GM19023 (cell line): ENCODE measurements around the gene SERPIND1.
A peak's percentile ranks its signal among the peaks of the same experiment; 100 is the strongest.
"Not testable (repeated sequence)": the region's sequence is repeated elsewhere in the genome, so short reads cannot be mapped to it uniquely, and the experiment has no call there.

Experiments used
- ATAC-seq: cut with Tn5 transposase; IDR thresholded peaks from one replicate; pipeline ENCODE4 v1.9.1; 2021; ENCODE audit warnings: mild to moderate bottlenecking, moderate library complexity; ENCODE audit not compliant: unreplicated experiment

The SERPIND1 gene

GRCh38 chr22:20746431-20747189 is 27.3 kb upstream of the SERPIND1 start:
- ATAC-seq, result no peak

- ATAC-seq, result no peak
Observed at GRCh38 chr22:20747223-20747622, 26.7 kb upstream of the SERPIND1 start.

- ATAC-seq, result no peak
Observed at GRCh38 chr22:20748082-20748481, 25.8 kb upstream of the SERPIND1 start.

GRCh38 chr22:20748731-20749428 is 25.0 kb upstream of the SERPIND1 start:
- peak; percentile 66 for ATAC-seq

GRCh38 chr22:20749453-20749852 is 24.5 kb upstream of the SERPIND1 start:
- ATAC-seq, result no peak

GRCh38 chr22:20750461-20751184 is 23.3 kb upstream of the SERPIND1 start:
- ATAC-seq, result peak; percentile 51

- no peak for ATAC-seq
Observed at GRCh38 chr22:20751185-20751851, 22.6 kb upstream of the SERPIND1 start.

GRCh38 chr22:20752104-20752741 is 21.7 kb upstream of the SERPIND1 start:
- ATAC-seq, result no peak

GRCh38 chr22:20752873-20753272 is 21.0 kb upstream of the SERPIND1 start:
- ATAC-seq, result no peak

- ATAC-seq, result no peak
Observed at GRCh38 chr22:20756846-20757245, 17.1 kb upstream of the SERPIND1 start.

- no peak for ATAC-seq
Observed at GRCh38 chr22:20758688-20759087, 15.2 kb upstream of the SERPIND1 start.

GRCh38 chr22:20760084-20760483 is 13.8 kb upstream of the SERPIND1 start:
- ATAC-seq, result no peak

GRCh38 chr22:20761536-20761935 is 12.4 kb upstream of the SERPIND1 start:
- no peak for ATAC-seq

- no peak for ATAC-seq
Observed at GRCh38 chr22:20762233-20762796, 11.6 kb upstream of the SERPIND1 start.

GRCh38 chr22:20763630-20764470 is 10.1 kb upstream of the SERPIND1 start:
- ATAC-seq, result no peak

- ATAC-seq, result no peak
Observed at GRCh38 chr22:20764471-20764720, 9.5 kb upstream of the SERPIND1 start.

GRCh38 chr22:20764729-20765128 is 9.2 kb upstream of the SERPIND1 start:
- ATAC-seq, result no peak

- ATAC-seq, result no peak
Observed at GRCh38 chr22:20765938-20766337, 8.0 kb upstream of the SERPIND1 start.

- ATAC-seq, result no peak
Observed at GRCh38 chr22:20766530-20766929, 7.4 kb upstream of the SERPIND1 start.

GRCh38 chr22:20769496-20769826 is 4.5 kb upstream of the SERPIND1 start:
- ATAC-seq, result not testable (repeated sequence)
